ENCODE measurements around the gene FRMD5. TPM values are rescaled to one million over a fixed set of nuclear protein-coding genes. Genes with fewer than 3 reads are reported as not detected.

The FRMD5 gene
- polyA plus RNA-seq, 6 donors from 2014 or later = 0.17 to 0.77 (median 0.23) TPM; not detected in 1

- H3K27ac Mint-ChIP-seq = no peak overlapping the region
- peaks cover 0 to 6% of the 10 kb centered on the region in 2 donors for H3K36me3 Mint-ChIP-seq
- H3K4me1 Mint-ChIP-seq = no peaks in the 10 kb centered on the region
- ATAC-seq (ENCODE audit: low read depth in 2 of 2) (no peak), DNase-seq (no peak)
- H3K4me3 Mint-ChIP-seq = no peak overlapping the region
- H3K27me3 Mint-ChIP-seq = no peaks in the 10 kb centered on the region
- no peaks in the 10 kb centered on the region for H3K9me3 Mint-ChIP-seq
These were observed 306.0 kb downstream of the FRMD5 start for GRCh38 chr15:43889042-43889441.

GRCh38 chr15:43887901-43888300 lies 307.2 kb downstream of the FRMD5 start:
- Mint-ChIP-seq H3K27ac (no peak overlapping the region), H3K4me3 (no peak overlapping the region), H3K4me1 (no peaks in the 10 kb centered on the region), H3K9me3 (no peaks in the 10 kb centered on the region), H3K27me3 (no peaks in the 10 kb centered on the region), H3K36me3 (peaks cover 0 to 6% of the 10 kb centered on the region in 2 donors)
- ATAC-seq (ENCODE audit: low read depth in 2 of 2) (no peak), DNase-seq (no peak)

GRCh38 chr15:43886558-43886957 lies 308.5 kb downstream of the FRMD5 start:
- Mint-ChIP-seq H3K36me3 (peaks cover 0 to 6% of the 10 kb centered on the region in 2 donors), H3K27me3 (no peaks in the 10 kb centered on the region), H3K9me3 (no peaks in the 10 kb centered on the region), H3K4me3 (no peak overlapping the region), H3K27ac (peak overlapping the region in 1 of 6 donors; percentile 43), H3K4me1 (no peaks in the 10 kb centered on the region)
- no peak for ATAC-seq (ENCODE audit: low read depth in 2 of 2)
- DNase-seq = no peak

DNA sequence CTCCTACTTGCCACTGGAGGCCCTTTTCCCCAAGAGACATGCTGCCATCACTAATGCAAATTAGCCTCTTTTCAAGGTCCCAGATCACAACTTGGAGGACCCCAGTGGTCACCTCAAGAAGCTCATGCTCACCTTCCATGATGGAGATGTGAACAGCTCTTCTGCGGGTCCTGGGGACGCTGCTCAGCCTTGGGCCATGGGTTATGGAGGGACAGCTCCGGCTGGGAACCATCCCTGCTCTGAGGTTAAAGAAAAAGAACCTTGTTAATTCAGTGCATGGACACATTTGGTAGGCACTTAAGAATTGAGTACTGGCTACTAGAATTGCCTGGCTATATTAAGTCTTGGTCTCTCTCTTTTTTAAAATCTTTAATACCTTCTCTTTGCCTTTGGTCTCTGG lies 311.5 kb downstream of the FRMD5 start:
- Mint-ChIP-seq H3K27ac (peak overlapping the region in 1 of 6 donors; percentile 64), H3K4me3 (no peak overlapping the region)
- no peak for ATAC-seq (ENCODE audit: low read depth in 2 of 2)

GRCh38 chr15:43881944-43882343 lies 313.1 kb downstream of the FRMD5 start:
- no peak overlapping the region for H3K27ac Mint-ChIP-seq
- H3K4me3 Mint-ChIP-seq = no peak overlapping the region
- peaks cover 0 to 6% of the 10 kb centered on the region in 2 donors for H3K36me3 Mint-ChIP-seq

More for the DNA sequence above, 311.5 kb downstream of the FRMD5 start:
- no peaks in the 10 kb centered on the region for H3K27me3 Mint-ChIP-seq
- no peaks in the 10 kb centered on the region for H3K9me3 Mint-ChIP-seq
- H3K36me3 Mint-ChIP-seq = peaks cover 0 to 6% of the 10 kb centered on the region in 2 donors
- no peak for DNase-seq
- H3K4me1 Mint-ChIP-seq = peaks cover 4 to 6% (median 5%) of the 10 kb centered on the region in 3 donors

GRCh38 chr15:43881245-43881644 lies 313.8 kb downstream of the FRMD5 start:
- H3K36me3 Mint-ChIP-seq = peaks cover 0 to 6% of the 10 kb centered on the region in 2 donors
- no peaks in the 10 kb centered on the region for H3K27me3 Mint-ChIP-seq
- H3K27ac Mint-ChIP-seq = no peak overlapping the region
- no peaks in the 10 kb centered on the region for H3K9me3 Mint-ChIP-seq
- DNase-seq = no peak
- ATAC-seq (ENCODE audit: low read depth in 2 of 2) = no peak
- H3K4me3 Mint-ChIP-seq = no peak overlapping the region
- peaks cover 4 to 6% (median 5%) of the 10 kb centered on the region in 3 donors for H3K4me1 Mint-ChIP-seq

More at GRCh38 chr15:43881944-43882343, 313.1 kb downstream of the FRMD5 start:
- no peak for DNase-seq
- Mint-ChIP-seq H3K27me3 (no peaks in the 10 kb centered on the region), H3K9me3 (no peaks in the 10 kb centered on the region), H3K4me1 (peaks cover 4 to 6% (median 5%) of the 10 kb centered on the region in 3 donors)
- ATAC-seq (ENCODE audit: low read depth in 2 of 2) = no peak

DNA sequence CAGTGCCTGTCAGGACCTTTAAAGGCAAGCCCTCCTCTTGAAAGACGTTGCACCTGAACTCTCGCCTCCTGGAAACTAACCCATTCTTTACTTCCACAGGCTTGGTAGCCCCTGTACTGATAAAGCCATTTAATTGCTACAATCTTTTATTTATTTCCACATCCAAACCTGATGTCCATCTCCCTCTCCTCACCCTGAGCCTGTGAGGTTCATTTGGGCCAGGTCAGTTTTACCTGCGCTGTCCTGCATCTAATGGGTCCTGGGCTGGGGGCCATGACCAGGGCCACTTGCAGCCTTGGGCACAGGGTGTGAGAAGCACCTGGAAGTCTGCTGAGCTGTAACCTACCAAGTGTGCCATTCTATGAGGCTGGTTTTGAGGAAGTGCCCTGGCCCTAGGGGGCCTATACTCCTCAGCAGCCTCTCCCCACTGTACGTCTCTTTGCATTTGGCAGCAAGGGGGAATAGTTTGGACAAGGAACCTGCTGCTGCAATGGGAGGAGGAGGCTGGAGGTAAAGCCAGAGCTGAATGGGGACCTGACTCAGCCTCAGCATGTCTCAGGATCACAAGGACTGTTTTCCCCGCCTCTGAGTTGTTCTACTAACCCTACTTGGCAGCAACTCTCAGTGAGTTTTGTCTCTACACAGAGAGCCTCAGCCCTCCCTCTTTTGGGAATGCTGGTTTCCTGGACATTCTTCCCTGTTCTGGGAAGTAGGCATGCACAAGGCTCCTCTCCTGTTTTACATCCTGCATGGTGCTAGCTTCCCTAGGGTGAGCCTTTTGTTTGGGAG lies 314.5 kb downstream of the FRMD5 start:
- H3K27ac Mint-ChIP-seq = no peak overlapping the region

GRCh38 chr15:43879386-43880355 lies 315.4 kb downstream of the FRMD5 start:
- H3K27ac Mint-ChIP-seq = peak overlapping the region in 1 of 6 donors; percentile 37
- H3K27me3 Mint-ChIP-seq = no peaks in the 10 kb centered on the region
- no peaks in the 10 kb centered on the region for H3K9me3 Mint-ChIP-seq
- peaks cover 0 to 3% of the 10 kb centered on the region in 2 donors for H3K36me3 Mint-ChIP-seq
- DNase-seq (no peak), ATAC-seq (ENCODE audit: low read depth in 2 of 2) (no peak)
- H3K4me3 Mint-ChIP-seq = no peak overlapping the region
- peaks cover 4 to 6% (median 5%) of the 10 kb centered on the region in 3 donors for H3K4me1 Mint-ChIP-seq

More for the DNA sequence above, 314.5 kb downstream of the FRMD5 start:
- H3K4me3 Mint-ChIP-seq = peak overlapping the region in 1 of 8 donors; percentile 63
- H3K27me3 Mint-ChIP-seq = no peaks in the 10 kb centered on the region
- H3K4me1 Mint-ChIP-seq = peaks cover 4 to 6% (median 5%) of the 10 kb centered on the region in 3 donors
- no peak for DNase-seq
- no peaks in the 10 kb centered on the region for H3K9me3 Mint-ChIP-seq
- peaks cover 0 to 6% of the 10 kb centered on the region in 2 donors for H3K36me3 Mint-ChIP-seq
- peak; percentile 51 to 56 for ATAC-seq (ENCODE audit: low read depth in 2 of 2)

DNA sequence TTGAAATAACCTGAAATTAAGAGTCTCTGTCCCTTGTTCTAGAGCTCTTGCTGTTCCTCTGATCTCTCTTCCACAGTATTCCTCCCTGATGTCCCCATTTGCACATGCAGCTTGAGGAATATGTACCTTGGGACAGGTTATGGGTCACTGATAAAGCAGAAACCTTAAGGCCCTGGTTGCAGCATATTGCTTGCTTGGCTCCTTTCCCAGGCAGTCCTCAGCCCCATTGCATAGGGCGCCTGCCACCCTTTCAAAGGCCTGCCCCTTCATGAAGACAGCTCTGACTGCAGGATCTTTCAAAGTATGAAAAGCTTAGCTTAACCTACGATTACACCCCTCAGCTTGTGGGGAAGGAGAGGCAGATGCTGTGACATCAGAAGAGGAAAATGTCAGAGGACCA lies 316.6 kb downstream of the FRMD5 start:
- no peak overlapping the region for H3K27ac Mint-ChIP-seq
- H3K4me3 Mint-ChIP-seq = no peak overlapping the region
- ATAC-seq (ENCODE audit: low read depth in 2 of 2) (no peak), DNase-seq (no peak)
- H3K9me3 Mint-ChIP-seq = no peaks in the 10 kb centered on the region
- no peaks in the 10 kb centered on the region for H3K36me3 Mint-ChIP-seq
- no peaks in the 10 kb centered on the region for H3K27me3 Mint-ChIP-seq
- peaks cover 4 to 6% (median 5%) of the 10 kb centered on the region in 3 donors for H3K4me1 Mint-ChIP-seq

DNA sequence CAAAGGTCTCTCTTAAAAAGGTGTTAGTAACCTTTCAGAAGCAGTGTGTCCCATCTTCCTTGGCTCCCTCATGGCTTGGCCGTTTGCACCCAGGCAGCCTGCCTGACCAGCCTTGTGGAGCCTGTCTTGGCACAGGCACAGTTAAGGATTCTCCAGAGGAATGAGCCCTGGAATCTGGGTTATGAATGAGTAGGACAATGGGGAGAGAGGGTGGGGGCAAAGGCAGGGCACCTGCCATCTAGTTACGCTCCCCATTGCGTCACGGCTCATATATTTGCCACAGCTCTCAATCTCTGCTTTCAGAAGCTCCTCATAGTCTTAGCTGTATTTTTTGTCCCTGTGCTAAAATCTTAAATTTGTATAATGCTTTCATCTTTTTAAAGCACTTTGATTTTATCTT lies 317.7 kb downstream of the FRMD5 start:
- peaks cover 4 to 6% (median 5%) of the 10 kb centered on the region in 3 donors for H3K4me1 Mint-ChIP-seq
- H3K36me3 Mint-ChIP-seq = no peaks in the 10 kb centered on the region
- no peak for DNase-seq
- ATAC-seq (ENCODE audit: low read depth in 2 of 2) = no peak
- H3K9me3 Mint-ChIP-seq = no peaks in the 10 kb centered on the region
- no peaks in the 10 kb centered on the region for H3K27me3 Mint-ChIP-seq
- no peak overlapping the region for H3K27ac Mint-ChIP-seq
- H3K4me3 Mint-ChIP-seq = no peak overlapping the region

GRCh38 chr15:43876872-43877271 lies 318.2 kb downstream of the FRMD5 start:
- Mint-ChIP-seq H3K27me3 (no peaks in the 10 kb centered on the region), H3K9me3 (no peaks in the 10 kb centered on the region), H3K27ac (no peak overlapping the region), H3K4me3 (no peak overlapping the region), H3K4me1 (peaks cover 4 to 6% (median 5%) of the 10 kb centered on the region in 3 donors), H3K36me3 (no peaks in the 10 kb centered on the region)
- no peak for ATAC-seq (ENCODE audit: low read depth in 2 of 2)
- DNase-seq = no peak

DNA sequence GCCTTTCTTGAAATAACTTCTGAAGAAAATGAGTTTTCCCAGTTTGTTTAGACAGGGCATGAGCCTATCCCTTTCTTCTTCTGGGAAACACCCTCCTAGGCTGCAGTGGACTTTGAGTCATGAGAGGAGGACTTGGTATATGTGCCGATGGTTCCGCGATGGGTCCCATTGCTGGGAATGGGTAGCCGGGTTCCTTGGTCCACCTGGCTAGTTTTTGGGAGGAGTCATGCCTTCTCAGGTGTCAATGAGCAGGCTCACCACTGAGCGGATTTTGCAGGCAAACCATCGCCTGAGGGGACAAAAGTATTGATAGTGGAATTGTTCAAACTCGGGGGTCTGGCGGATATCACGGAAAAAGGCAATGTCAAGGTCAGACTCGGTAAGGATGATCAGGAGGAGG lies 321.4 kb downstream of the FRMD5 start:
- Mint-ChIP-seq H3K27me3 (no peaks in the 10 kb centered on the region), H3K36me3 (no peaks in the 10 kb centered on the region), H3K4me1 (peaks cover 0 to 8% (median 0%) of the 10 kb centered on the region in 3 donors), H3K27ac (no peak overlapping the region), H3K4me3 (no peak overlapping the region), H3K9me3 (no peaks in the 10 kb centered on the region)
- ATAC-seq (ENCODE audit: low read depth in 2 of 2) (no peak), DNase-seq (no peak)

- DNase-seq = peak; percentile 5
- Mint-ChIP-seq H3K4me1 (peaks cover 0 to 8% (median 5%) of the 10 kb centered on the region in 3 donors), H3K36me3 (no peaks in the 10 kb centered on the region), H3K9me3 (no peaks in the 10 kb centered on the region), H3K27ac (peak overlapping the region in 1 of 6 donors; percentile 23), H3K4me3 (no peak overlapping the region), H3K27me3 (no peaks in the 10 kb centered on the region)
- ATAC-seq (ENCODE audit: low read depth in 2 of 2) = no peak
These were observed 322.6 kb downstream of the FRMD5 start for GRCh38 chr15:43872416-43873020.

Data from naive B cell (primary cell).